PC-9 (cell line): ENCODE data around the gene CCT5. TPM values are rescaled to one million over a fixed set of nuclear protein-coding genes. Genes with fewer than 3 reads are reported as not detected.
A peak's percentile ranks its signal among the peaks of the same experiment; 100 is the strongest.

Experiments used
- BruUV-seq: library from RNA; stranded (reverse); fragments of 400-500 nt; replicated peaks from 2 replicates; lab custom pipeline; 2021; lab: Mats Ljungman, UMichigan
- CTCF ChIA-PET: fragments of 300-600 bp; sonication (Branson Sonifier 250); formaldehyde crosslinking; loops from one replicate; lab custom pipeline; 2022; ENCODE audit warnings: antibody characterized with exemption; lab: Charles Lee
- POLR2A ChIA-PET: fragments of 300-600 bp; sonication (Branson Sonifier 250); formaldehyde crosslinking; loops from one replicate; lab custom pipeline; 2022; ENCODE audit warnings: antibody characterized with exemption; ENCODE audit not compliant: unreplicated experiment; lab: Charles Lee
- DNase-seq, 2 experiments: peaks; one replicate each; pipeline versions ENCODE4 v3.0.0 to v3.0.0-alpha.2; 2015 to 2022; ENCODE audit warnings: mixed read lengths in 1 of 2
- H2AFZ ChIP-seq: fragments of 200-600 bp; sonication (generic); 2 replicates; pipeline ENCODE4 v1.8.1; 2017; ENCODE audit warnings: antibody characterized with exemption
- H3F3A ChIP-seq: fragments of 200-600 bp; sonication (generic); 2 replicates; pipeline ENCODE4 v1.8.1; 2017; ENCODE audit warnings: antibody characterized with exemption, mild to moderate bottlenecking, low read depth; ENCODE audit not compliant: insufficient read depth
- H3K27ac ChIP-seq: fragments of 200-600 bp; sonication (generic); 2 replicates; pipeline ENCODE4 v1.6.1; 2016; ENCODE audit warnings: mixed run types
- H3K27me3 ChIP-seq: fragments of 200-600 bp; sonication (generic); 2 replicates; pipeline ENCODE4 v1.6.1; 2016; ENCODE audit warnings: low read depth, mixed run types; ENCODE audit not compliant: insufficient read depth
- H3K36me3 ChIP-seq: fragments of 200-600 bp; sonication (generic); 2 replicates; pipeline ENCODE4 v1.6.1; 2016; ENCODE audit warnings: low read depth, mixed run types
- H3K4me1 ChIP-seq: fragments of 200-600 bp; sonication (generic); replicated peaks from 2 replicates; pipeline ENCODE4 v1.6.1; 2016; ENCODE audit warnings: mixed run types; ENCODE audit not compliant: insufficient read depth
- H3K4me2 ChIP-seq: fragments of 200-600 bp; sonication (generic); 2 replicates; pipeline ENCODE4 v1.6.1; 2017; ENCODE audit warnings: mixed run types
- H3K4me3 ChIP-seq: fragments of 200-600 bp; sonication (generic); 2 replicates; pipeline ENCODE4 v1.6.1; 2016; ENCODE audit warnings: mixed run types
- H3K79me2 ChIP-seq: fragments of 200-600 bp; sonication (generic); 2 replicates; pipeline ENCODE4 v1.6.1; 2017; ENCODE audit warnings: low read depth, mixed run types
- H3K9me2 ChIP-seq: fragments of 200-600 bp; sonication (generic); 2 replicates; pipeline ENCODE4 v1.8.1; 2017; ENCODE audit warnings: mild to moderate bottlenecking; ENCODE audit not compliant: insufficient read depth
- H3K9me3 ChIP-seq: fragments of 200-600 bp; sonication (generic); 2 replicates; pipeline ENCODE4 v1.8.1; 2016; ENCODE audit warnings: low read depth; ENCODE audit not compliant: insufficient read depth
- H4K20me1 ChIP-seq: fragments of 200-600 bp; sonication (generic); 2 replicates; pipeline ENCODE4 v1.8.1; 2017; ENCODE audit not compliant: insufficient read depth
- EZH2 ChIP-seq: fragments of 200-600 bp; sonication (generic); IDR thresholded peaks from 2 replicates; pipeline ENCODE4 v1.8.0; 2017; ENCODE audit warnings: antibody characterized with exemption, low read depth
- intact Hi-C: fragments of 100-400 bp; cut with micrococcal nuclease; formaldehyde crosslinking; loops from one replicate; pipeline ENCODE4 v1.10.0; 2022; ENCODE audit not compliant: unreplicated experiment
- total RNA-seq: library from RNA; stranded (reverse); gene quantifications from 2 replicates; pipeline ENCODE4 v1.2.3, GENCODE V29; 2021
- TF ChIP-seq, protein P1 (sequence below): fragments of 200-600 bp; sonication (generic); conservative IDR thresholded peaks from 2 replicates; pipeline ENCODE4 v1.6.1; 2017; ENCODE audit warnings: mixed run types, antibody characterized with exemption, mild to moderate bottlenecking, moderate library complexity

The CCT5 gene
- total RNA-seq, 1 experiment from 2014 or later = 831 TPM

DNA sequence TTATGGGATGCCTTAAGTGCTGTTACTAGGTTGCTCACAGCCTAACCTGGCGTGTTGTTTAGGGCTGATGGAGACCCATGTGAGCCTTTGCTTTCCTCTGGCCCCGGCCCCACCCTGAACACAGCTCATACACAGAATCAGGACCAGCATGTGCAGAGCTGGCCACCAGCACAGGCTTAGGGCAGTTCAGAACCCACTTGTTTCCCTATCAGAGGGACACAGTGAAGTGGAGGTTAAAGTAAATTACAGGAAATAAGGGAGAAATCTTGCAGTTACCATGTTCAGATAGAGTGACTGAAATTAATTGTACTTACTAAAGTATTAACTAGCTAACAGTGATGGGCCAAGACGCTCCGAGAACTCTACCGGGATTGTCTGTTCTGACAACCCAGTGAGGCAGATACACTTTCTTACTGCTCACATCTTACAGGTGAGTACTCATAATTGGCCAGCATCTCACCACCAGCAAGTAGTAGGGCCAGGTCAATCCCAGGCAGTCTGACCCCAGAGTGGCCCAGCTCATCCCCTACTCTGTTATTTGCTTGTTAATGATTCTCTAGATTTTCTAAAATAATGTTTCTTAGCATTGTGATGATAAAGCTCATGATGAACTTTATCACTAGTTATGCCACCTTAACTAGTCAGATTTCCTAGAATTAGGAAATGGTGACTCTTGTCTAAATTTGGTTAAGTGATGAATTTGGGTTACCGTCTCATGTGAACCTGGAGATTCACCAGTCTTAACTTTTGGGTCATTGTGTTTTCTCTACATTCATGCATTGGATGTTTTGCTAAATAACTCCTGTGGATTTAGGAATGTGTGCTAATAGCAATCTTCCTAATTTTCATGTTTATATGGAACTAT lies 15.4 kb downstream of the CCT5 start:
- no TSS peak for BruUV-seq
- intact Hi-C loops = loop anchor here (5.0 kb wide), 1 partner anchor 157 kb away; no protein-coding TSS in a partner anchor
- no peak overlapping the region for H3K4me3 ChIP-seq
- TF ChIP-seq, protein P1, sequence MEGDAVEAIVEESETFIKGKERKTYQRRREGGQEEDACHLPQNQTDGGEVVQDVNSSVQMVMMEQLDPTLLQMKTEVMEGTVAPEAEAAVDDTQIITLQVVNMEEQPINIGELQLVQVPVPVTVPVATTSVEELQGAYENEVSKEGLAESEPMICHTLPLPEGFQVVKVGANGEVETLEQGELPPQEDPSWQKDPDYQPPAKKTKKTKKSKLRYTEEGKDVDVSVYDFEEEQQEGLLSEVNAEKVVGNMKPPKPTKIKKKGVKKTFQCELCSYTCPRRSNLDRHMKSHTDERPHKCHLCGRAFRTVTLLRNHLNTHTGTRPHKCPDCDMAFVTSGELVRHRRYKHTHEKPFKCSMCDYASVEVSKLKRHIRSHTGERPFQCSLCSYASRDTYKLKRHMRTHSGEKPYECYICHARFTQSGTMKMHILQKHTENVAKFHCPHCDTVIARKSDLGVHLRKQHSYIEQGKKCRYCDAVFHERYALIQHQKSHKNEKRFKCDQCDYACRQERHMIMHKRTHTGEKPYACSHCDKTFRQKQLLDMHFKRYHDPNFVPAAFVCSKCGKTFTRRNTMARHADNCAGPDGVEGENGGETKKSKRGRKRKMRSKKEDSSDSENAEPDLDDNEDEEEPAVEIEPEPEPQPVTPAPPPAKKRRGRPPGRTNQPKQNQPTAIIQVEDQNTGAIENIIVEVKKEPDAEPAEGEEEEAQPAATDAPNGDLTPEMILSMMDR = no peak
- no peak for TF ChIP-seq EZH2
- peaks cover 33% of the 10 kb centered on the region for H3K4me1 ChIP-seq
- no peak overlapping the region for H2AFZ ChIP-seq
- no peaks in the 10 kb centered on the region for H3K9me2 ChIP-seq
- ChIA-PET POLR2A (interaction anchor here (0.5 to 0.7 kb wide), 2 partner anchors 157 to 366 kb away, joined by 3 to 11 read pairs; no protein-coding TSS in a partner anchor), CTCF (no interaction called here)
- peaks cover 80% of the 10 kb centered on the region for H3F3A ChIP-seq
- no peaks in the 10 kb centered on the region for H3K79me2 ChIP-seq
- DNase-seq = peak in 1 of 2 experiments; percentile 32
- peak overlapping the region; percentile 90 for H3K27ac ChIP-seq
- peaks cover 22% of the 10 kb centered on the region for H4K20me1 ChIP-seq
- no peaks in the 10 kb centered on the region for H3K27me3 ChIP-seq
- H3K9me3 ChIP-seq = no peaks in the 10 kb centered on the region
- peak overlapping the region; percentile 47; the same call in 1 of the 2 replicates for H3K4me2 ChIP-seq
- peaks cover 42% of the 10 kb centered on the region for H3K36me3 ChIP-seq

DNA sequence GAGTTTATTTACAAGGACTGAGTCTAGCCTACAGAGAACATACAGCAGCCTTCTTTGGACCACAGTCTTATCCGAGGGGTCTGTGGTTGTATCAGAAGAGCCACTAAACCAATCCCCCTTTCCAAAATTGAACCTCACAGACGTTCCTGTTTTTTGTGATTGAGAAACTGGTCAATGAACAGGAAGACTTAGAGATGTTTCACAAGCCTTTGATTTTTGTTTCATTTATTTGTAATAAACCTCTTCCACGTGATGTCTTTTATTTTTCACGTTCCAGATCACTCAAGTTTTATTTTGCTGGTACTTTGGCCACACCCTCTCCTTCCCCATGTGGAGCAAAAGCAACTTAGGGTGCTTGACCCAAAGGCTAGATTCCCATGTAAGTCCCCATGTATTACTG lies 16.1 kb downstream of the CCT5 start:
- no peak for TF ChIP-seq EZH2
- TF ChIP-seq, protein P1 = no peak
- H2AFZ ChIP-seq = no peak overlapping the region
- no peaks in the 10 kb centered on the region for H3K9me2 ChIP-seq
- H3K9me3 ChIP-seq = no peaks in the 10 kb centered on the region
- H3F3A ChIP-seq = peaks cover 73% of the 10 kb centered on the region
- H3K4me1 ChIP-seq = peaks cover 33% of the 10 kb centered on the region
- ChIA-PET CTCF (interaction anchor here (1.3 kb wide), 1 partner anchor 99 kb away, joined by 4 read pairs; no protein-coding TSS in a partner anchor), POLR2A (interaction anchor here (0.5 kb wide), 1 partner anchor 367 kb away, joined by 3 read pairs; no protein-coding TSS in a partner anchor)
- H3K27me3 ChIP-seq = no peaks in the 10 kb centered on the region
- DNase-seq = peak in 1 of 2 experiments; percentile 32
- no TSS peak for BruUV-seq
- H3K27ac ChIP-seq = peak overlapping the region; percentile 90
- peaks cover 15% of the 10 kb centered on the region; the same call in 1 of the 2 replicates for H4K20me1 ChIP-seq
- H3K4me3 ChIP-seq = no peak overlapping the region
- intact Hi-C loops = loop anchor here (5.0 kb wide), 1 partner anchor 156 kb away; no protein-coding TSS in a partner anchor
- peak overlapping the region; percentile 47 for H3K4me2 ChIP-seq
- H3K36me3 ChIP-seq = peaks cover 35% of the 10 kb centered on the region
- no peaks in the 10 kb centered on the region for H3K79me2 ChIP-seq

DNA sequence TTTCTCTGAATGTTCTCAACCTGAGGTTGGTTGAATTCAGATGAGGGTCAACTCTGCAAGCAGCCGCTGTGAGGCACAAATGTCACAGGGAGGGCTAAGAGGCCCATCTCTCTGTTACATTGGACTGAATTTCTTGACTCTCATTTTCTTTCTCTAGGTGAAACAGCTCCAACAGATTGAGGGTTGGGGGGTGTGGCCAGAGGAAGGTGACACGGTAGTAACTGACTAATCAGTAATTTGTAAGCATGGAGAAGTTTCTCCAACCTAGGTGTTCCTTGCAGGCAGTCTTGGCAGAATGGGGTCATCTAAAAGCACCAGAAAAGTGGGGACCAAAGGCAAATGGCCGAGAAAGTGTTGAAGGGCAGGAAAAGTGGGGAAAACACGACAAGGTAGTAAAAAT lies 16.8 kb downstream of the CCT5 start:
- Histone ChIP-seq H3F3A (peaks cover 66% of the 10 kb centered on the region), H3K9me3 (no peaks in the 10 kb centered on the region), H3K79me2 (no peaks in the 10 kb centered on the region), H2AFZ (no peak overlapping the region), H3K36me3 (peaks cover 30% of the 10 kb centered on the region), H3K4me3 (no peak overlapping the region), H3K9me2 (no peaks in the 10 kb centered on the region), H4K20me1 (peaks cover 13% of the 10 kb centered on the region; the same call in 1 of the 2 replicates), H3K4me1 (peaks cover 33% of the 10 kb centered on the region), H3K27me3 (no peaks in the 10 kb centered on the region), H3K27ac (peak overlapping the region; percentile 90), H3K4me2 (peak overlapping the region; percentile 47)
- DNase-seq = no peak
- CTCF ChIA-PET = interaction anchor here (1.3 kb wide), 1 partner anchor 98 kb away, joined by 4 read pairs; no protein-coding TSS in a partner anchor
- no peak for TF ChIP-seq EZH2
- TF ChIP-seq, protein P1 = no peak
- intact Hi-C loops = loop anchor here (1.0 to 5.0 kb wide), 2 partner anchors 17 to 155 kb away; partner anchors contain the start of gene CCT5
- POLR2A ChIA-PET = no interaction called here
- TSS peak; percentile 2 for BruUV-seq
